ENCODE data around the gene MEF2D. TPM values are rescaled to one million over a fixed set of nuclear protein-coding genes. Genes with fewer than 3 reads are reported as not detected.

The MEF2D gene
- total RNA-seq, 6 experiments from 2014 or later = 13.3 to 17.1 (median 15.0) TPM

GRCh38 chr1:156480016-156480370 lies 20.6 kb downstream of the MEF2D start:
- peaks cover 0 to 29% (median 13%) of the 10 kb centered on the region in 4 donors for H3K4me1 ChIP-seq
- H3K9me3 ChIP-seq = no peaks in the 10 kb centered on the region
- H3K27ac ChIP-seq = no peak overlapping the region
- no peak overlapping the region for H3K4me3 ChIP-seq
- no peaks in the 10 kb centered on the region for H3K27me3 ChIP-seq
- TF ChIP-seq CTCF (IDR thresholded peaks at IDR 0.05) = peak in 2 of 4 donors; percentile 13 to 15
- TF ChIP-seq POLR2A (IDR thresholded peaks at IDR 0.05) = no peak
- peaks cover 10 to 75% (median 37%) of the 10 kb centered on the region in 4 donors for H3K36me3 ChIP-seq
- WGBS (ENCODE audit: insufficient coverage, low coverage, low lambda C conversion rate, missing lambda C conversion rate) = 54% methylated on average over 2 of the region's 4 CpGs
- ATAC-seq (peak in 1 of 4 donors; percentile 9), DNase-seq (no peak)
- intact Hi-C loops (cut with DNase I) = no loop called here

GRCh38 chr1:156479093-156480015 lies 21.2 kb downstream of the MEF2D start:
- peaks cover 0 to 28% (median 14%) of the 10 kb centered on the region in 4 donors for H3K4me1 ChIP-seq
- DNase-seq (no peak), ATAC-seq (no peak)
- H3K27me3 ChIP-seq = no peaks in the 10 kb centered on the region
- intact Hi-C loops (cut with DNase I) = no loop called here
- peaks cover 10 to 81% (median 40%) of the 10 kb centered on the region in 4 donors for H3K36me3 ChIP-seq
- no peak overlapping the region for H3K27ac ChIP-seq
- TF ChIP-seq POLR2A (IDR thresholded peaks at IDR 0.05) (no peak), CTCF (IDR thresholded peaks at IDR 0.05) (no peak)
- H3K9me3 ChIP-seq = no peaks in the 10 kb centered on the region
- no peak overlapping the region for H3K4me3 ChIP-seq
- 91% methylated on average over 7 of the region's 15 CpGs for WGBS (ENCODE audit: insufficient coverage, low coverage, low lambda C conversion rate, missing lambda C conversion rate)

- H3K36me3 ChIP-seq = peaks cover 10 to 92% (median 44%) of the 10 kb centered on the region in 4 donors
- no peaks in the 10 kb centered on the region for H3K27me3 ChIP-seq
- H3K27ac ChIP-seq = no peak overlapping the region
- no peak overlapping the region for H3K4me3 ChIP-seq
- DNase-seq = no peak
- TF ChIP-seq POLR2A (IDR thresholded peaks at IDR 0.05) = no peak
- no peak for TF ChIP-seq CTCF (IDR thresholded peaks at IDR 0.05)
- 96% methylated on average over 8 of the region's 8 CpGs for WGBS (ENCODE audit: insufficient coverage, low coverage, low lambda C conversion rate, missing lambda C conversion rate)
- intact Hi-C loops (cut with DNase I) = no loop called here
- H3K9me3 ChIP-seq = no peaks in the 10 kb centered on the region
- no peak for ATAC-seq
- H3K4me1 ChIP-seq = peaks cover 0 to 39% (median 12%) of the 10 kb centered on the region in 4 donors
These were observed 22.3 kb downstream of the MEF2D start for GRCh38 chr1:156478250-156478627.

- intact Hi-C loops (cut with DNase I) = no loop called here
- Histone ChIP-seq H3K9me3 (no peaks in the 10 kb centered on the region), H3K4me3 (no peak overlapping the region), H3K27ac (no peak overlapping the region), H3K4me1 (peaks cover 0 to 45% (median 15%) of the 10 kb centered on the region in 4 donors), H3K36me3 (peaks cover 10 to 91% (median 45%) of the 10 kb centered on the region in 4 donors), H3K27me3 (no peaks in the 10 kb centered on the region)
- TF ChIP-seq POLR2A (IDR thresholded peaks at IDR 0.05) (no peak), CTCF (IDR thresholded peaks at IDR 0.05) (no peak)
- DNase-seq (no peak), ATAC-seq (peak in 2 of 4 donors; percentile 8 to 45)
- WGBS (ENCODE audit: insufficient coverage, low coverage, low lambda C conversion rate, missing lambda C conversion rate) = no CpG with 5 or more reads among the region's 3 CpGs
These were observed 22.9 kb downstream of the MEF2D start for GRCh38 chr1:156477526-156478249.

Data from right lobe of liver (tissue), 6 donors.